NCI-H82 treated with DMSO at 0.1 percent for 48 hours (cell line): Measurements from ENCODE around the gene ETFDH.
"Not testable (repeated sequence)": the region's sequence is repeated elsewhere in the genome, so short reads cannot be mapped to it uniquely, and the experiment has no call there.

ENCODE experiments used
- DNase-seq: peaks from one replicate; lab custom pipeline; 2025; ENCODE audit not compliant: unreplicated experiment; lab: John Stamatoyannopoulos, UW

Gene ETFDH

DNA sequence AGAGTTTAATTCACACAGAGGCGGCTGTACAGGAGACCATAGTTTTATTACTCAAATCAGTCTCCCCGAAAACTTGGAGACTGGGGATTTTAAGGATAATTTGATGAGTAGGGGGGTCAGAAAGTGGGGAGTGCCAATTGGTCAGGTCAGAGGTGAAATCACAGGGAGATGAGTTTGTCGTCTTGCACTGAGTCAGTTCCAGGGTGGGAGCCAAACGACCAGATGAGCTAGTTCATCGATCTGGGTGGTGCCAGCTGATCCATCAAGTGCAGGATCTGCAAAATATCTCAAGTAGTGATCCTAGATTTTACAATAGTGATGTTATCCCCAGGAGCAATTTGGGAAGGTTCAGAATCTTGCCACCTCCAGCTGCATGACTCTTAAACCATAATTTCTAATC is 4.0 kb downstream of the ETFDH start:
- no peak for DNase-seq

DNA sequence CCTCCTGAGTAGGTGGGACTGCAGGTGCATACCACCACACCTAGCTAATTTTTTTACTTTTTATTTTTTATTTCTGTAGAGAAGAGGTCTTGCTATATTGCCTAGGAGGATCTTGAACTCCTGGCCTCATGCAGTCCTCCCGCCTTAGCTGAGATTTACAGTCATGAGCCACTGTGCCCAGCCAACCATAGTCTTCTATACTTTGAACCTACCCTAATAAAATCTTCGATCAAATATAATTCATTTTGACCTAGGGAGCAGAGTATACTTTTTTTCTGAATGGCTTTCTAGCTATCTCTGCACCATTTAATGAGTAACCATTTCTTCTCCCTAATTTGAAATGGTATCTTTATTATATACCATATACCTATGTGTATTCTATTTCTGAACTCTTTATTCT is 6.7 kb downstream of the ETFDH start:
- DNase-seq: no peak

- DNase-seq: no peak
Observed at GRCh38 chr4:158681629-158682028, 9.5 kb downstream of the ETFDH start.

DNA sequence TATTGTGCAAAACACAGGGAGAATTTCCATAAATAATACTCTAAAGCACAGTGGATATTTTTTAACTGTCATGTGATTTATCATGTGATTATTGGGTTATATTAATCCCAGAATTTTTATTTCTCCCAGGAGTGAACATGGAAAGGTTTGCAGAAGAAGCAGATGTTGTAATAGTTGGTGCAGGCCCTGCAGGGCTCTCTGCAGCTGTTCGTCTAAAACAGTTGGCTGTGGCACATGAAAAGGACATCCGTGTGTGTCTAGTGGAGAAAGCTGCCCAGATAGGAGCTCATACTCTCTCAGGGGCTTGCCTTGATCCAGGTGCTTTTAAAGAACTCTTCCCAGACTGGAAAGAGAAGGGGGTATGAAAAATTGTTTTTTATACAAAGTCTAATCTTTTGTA is 10.0 kb downstream of the ETFDH start:
- no peak for DNase-seq

DNA sequence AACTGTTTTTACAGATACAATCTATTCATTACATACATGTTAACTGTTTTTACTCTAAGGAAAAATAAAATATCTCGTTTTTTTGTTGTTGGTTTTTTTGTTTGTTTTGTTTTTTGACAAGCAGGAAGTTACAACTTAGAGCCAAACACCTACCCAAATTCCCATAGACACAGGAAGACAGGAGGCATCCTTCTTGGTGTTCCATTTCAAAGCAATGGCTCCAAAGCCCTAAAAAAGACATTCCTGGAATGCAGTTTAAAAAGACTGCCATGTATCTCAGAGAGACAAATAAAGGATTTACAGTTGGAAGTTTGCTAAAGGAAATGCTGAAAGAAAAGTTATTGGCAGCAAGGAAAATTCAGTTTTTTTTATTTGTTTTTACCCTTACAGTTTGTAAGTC is 16.7 kb downstream of the ETFDH start:
- no peak for DNase-seq

- no peak for DNase-seq
Observed at GRCh38 chr4:158704274-158704673, 32.2 kb downstream of the ETFDH start.

GRCh38 chr4:158710814-158711213 is 38.7 kb downstream of the ETFDH start:
- DNase-seq: no peak

DNA sequence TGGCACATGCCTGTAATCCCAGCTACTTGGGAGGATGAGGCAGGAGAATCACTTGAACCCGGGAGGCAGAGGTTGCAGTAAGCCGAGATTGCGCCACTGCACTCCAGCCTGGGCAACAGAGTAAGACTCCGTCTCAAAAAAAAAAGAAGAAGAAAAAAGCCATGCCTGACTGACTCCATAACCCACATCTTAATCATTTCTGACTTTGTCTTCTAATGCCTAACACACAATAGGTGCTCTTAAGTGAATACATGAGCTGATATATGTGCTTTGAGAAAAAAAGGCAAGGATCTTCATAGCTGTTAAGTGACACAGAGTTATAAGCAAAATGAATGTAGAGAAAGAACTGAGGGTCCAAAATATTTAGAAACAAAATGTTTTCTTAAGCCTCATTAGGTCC is 40.5 kb downstream of the ETFDH start:
- DNase-seq: not testable (repeated sequence)

GRCh38 chr4:158714937-158715336 is 42.8 kb downstream of the ETFDH start:
- DNase-seq: no peak

GRCh38 chr4:158715802-158716201 is 43.7 kb downstream of the ETFDH start:
- no peak for DNase-seq

DNA sequence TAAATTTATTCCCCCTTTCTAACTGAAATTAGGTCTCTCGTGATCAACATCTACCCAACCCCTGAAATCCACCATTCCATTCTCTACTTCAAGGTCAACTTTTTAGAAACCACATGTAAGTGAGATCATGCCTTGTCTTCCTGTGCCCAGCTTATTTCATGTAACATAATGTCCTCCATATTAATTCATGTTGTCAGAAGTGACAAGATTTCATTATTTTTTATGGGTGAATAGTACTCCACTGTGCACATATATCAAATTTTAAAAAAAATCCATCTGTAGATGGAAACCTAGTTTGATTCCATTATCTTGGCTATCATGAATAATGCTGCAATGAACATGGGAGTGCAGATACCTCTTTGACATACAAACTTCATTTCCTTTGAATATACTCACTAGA is 49.6 kb downstream of the ETFDH start:
- no peak for DNase-seq

DNA sequence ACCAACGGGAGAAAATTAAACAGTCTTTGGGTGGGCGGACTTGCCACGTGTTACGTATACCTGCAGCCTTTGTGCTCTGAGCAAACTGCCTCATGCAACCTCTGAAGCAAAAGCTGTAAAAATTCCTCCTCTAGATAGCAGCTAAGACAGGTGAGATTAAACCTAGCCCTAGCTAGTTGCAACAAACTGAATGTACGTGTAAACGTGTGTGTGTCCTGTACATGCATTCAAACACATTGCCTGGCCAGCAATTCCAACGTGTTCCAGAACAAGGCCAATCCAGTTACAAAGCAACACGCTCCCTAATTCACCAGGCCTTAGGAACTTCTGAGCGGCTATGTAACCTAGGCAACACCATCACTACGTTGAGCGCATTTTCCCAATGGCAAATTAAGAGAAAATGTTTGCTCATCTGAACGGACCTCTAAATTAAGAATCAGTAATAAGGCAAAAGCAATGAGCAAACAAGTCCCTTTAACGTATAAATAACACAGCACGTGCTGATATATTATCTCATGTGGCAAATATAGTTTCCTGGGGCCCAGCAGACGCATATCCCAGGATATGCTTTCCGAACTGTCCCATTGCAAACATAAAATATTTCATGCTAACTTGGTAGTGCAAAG is 50.3 kb downstream of the ETFDH start:
- peak; percentile 23 for DNase-seq

GRCh38 chr4:158722917-158723793 is 51.1 kb downstream of the ETFDH start, which contains the start of gene PPID:
TSS of gene PPID (minus strand) at chr4:158723396. CDS start at chr4:158723288, 108 bp downstream.
- peak; percentile 39 for DNase-seq

GRCh38 chr4:158724637-158725036 is 52.5 kb downstream of the ETFDH start:
- DNase-seq: no peak

DNA sequence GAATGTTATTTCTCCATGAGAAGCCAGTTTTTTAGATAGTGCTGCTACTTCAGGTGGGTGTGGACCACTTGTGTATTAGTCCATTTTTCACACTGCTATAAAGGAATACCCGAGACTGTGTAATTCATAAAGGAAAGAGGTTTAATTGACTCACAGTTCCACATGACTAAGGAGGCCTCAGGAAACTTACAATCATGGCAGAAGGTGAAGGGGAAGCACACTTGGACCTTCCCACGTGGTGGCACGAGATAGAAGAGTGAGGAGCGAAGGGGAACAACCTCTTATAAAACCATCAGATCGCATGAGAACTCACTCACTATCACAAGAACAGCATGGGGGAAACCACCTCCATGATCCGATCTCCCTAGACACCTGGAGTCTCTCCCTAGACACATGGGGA is 54.5 kb downstream of the ETFDH start:
- peak; percentile 34 for DNase-seq

GRCh38 chr4:158728236-158728635 is 56.1 kb downstream of the ETFDH start:
- DNase-seq: no peak

GRCh38 chr4:158729716-158730559 is 57.8 kb downstream of the ETFDH start:
- DNase-seq: no peak

DNA sequence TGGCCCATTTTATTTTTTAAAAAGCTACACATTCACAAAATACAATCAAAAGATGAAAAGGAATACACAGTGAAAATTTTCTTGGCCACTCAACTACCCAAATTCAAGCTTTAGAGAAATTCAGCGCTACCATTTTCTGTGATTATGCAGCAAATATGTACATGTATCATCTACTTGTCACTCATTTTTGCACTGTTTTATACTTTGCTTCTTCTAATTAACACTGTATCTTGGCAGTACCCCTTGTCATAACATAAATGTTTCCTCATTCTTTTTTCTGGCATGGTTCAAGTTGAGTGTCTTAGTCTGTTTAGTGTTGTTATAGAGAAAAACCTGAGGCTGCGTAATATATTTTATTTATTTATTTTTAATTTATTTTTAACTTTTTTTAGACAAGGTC is 66.8 kb downstream of the ETFDH start:
- no peak for DNase-seq

GRCh38 chr4:158739600-158739999 is 67.5 kb downstream of the ETFDH start:
- DNase-seq: no peak

GRCh38 chr4:158741326-158742021 is 69.4 kb downstream of the ETFDH start:
- DNase-seq: no peak

DNA sequence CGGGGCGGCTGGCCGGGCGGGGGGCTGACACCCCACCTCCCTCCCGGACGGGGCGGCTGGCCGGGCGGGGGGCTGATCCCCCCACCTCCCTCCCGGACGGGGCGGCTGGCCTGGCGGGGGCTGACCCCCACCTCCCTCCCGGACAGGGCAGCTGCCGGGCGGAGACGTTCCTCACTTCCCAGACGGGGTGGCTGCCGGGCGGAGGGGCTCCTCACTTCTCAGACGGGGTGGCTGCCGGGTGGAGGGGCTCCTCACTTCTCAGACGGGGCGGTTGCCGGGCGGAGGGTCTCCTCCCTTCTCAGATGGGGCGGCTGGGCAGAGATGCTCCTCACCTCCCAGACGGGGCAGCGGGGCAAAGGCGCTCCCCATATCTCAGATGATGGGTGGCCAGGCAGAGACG is 74.4 kb downstream of the ETFDH start:
- DNase-seq: not testable (repeated sequence)
